Measurements from ENCODE around the gene NDUFB5. TPM values are rescaled to one million over a fixed set of nuclear protein-coding genes. Genes with fewer than 3 reads are reported as not detected.

Gene NDUFB5
- 10 to 100 TPM; 41.9 to 73.7 TPM for total RNA-seq

DNA sequence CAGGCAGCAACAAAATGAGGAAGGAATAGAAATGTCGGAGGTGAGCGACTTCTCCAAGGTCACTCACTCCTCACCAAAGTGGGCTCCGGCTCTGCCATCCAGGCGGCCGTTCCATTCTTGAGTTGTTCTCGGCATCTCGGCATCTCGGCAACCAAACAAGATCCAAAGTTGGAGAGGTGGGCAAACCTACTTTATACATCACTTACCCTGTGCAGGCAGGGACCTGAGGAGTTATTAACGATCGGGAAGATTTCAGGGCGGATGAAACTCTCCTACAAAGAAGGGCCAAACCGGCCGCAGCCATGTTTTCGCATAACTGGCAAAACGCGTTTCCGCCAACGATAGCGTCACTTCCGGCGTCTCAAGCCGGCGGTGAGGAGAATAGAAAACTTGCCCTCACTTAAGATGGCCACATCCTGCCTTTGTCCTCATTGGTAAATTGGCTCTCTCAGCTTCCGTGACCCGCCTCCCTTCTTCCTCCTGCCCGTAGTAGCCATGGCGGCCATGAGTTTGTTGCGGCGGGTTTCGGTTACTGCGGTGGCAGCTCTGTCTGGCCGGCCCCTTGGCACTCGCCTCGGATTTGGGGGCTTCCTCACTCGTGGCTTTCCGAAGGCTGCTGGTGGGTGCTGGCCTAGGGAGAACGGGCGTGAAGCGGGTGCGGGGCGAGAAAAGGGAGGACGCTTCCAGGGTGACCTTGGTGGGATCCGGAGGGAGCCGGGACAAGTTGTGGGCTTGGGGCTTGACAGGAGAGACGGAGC lies at the start of gene NDUFB5, which contains the start of gene MRPL47:
Gene NDUFB5 (plus strand): TSS at position 474 of the 758 bp plus-strand sequence. CDS start 22 bp downstream, at position 496.
Gene MRPL47 (minus strand): TSS at position 318 of the 758 bp plus-strand sequence. CDS start 14 bp downstream, at position 304.
- peaks cover 20% of the 10 kb centered on the region for H3K4me1 ChIP-seq
- H3K4me3 ChIP-seq: peak within 1 kb of the TSS; percentile 55 to 67
- TF ChIP-seq POLR2A (IDR thresholded peaks at IDR 0.05) (peak; percentile 33 to 85 (median 83)), CTCF (IDR thresholded peaks at IDR 0.05) (peak in 1 of 7 experiments; percentile 17)
- ATAC-seq: peak; percentile 100
- no peaks in the 10 kb centered on the region for H3K27me3 ChIP-seq
- H3K36me3 ChIP-seq (replicated peaks in 1 of 2; ENCODE audit: insufficient read depth in 1 of 2, low read depth in 2 of 2): peaks cover 0 to 12% of the 10 kb centered on the region in 2 donors
- WGBS, 2 donors: 0% methylated on average over 41 to 45 of the region's 45 CpGs
- intact Hi-C loops (cut with DNase I): no loop called here
- no peaks in the 10 kb centered on the region for H3K9me3 ChIP-seq
- DNase-seq: peak; percentile 93 to 96 (median 94)
- peak within 1 kb of the TSS; percentile 74 to 92 (median 86) for H3K27ac ChIP-seq

DNA sequence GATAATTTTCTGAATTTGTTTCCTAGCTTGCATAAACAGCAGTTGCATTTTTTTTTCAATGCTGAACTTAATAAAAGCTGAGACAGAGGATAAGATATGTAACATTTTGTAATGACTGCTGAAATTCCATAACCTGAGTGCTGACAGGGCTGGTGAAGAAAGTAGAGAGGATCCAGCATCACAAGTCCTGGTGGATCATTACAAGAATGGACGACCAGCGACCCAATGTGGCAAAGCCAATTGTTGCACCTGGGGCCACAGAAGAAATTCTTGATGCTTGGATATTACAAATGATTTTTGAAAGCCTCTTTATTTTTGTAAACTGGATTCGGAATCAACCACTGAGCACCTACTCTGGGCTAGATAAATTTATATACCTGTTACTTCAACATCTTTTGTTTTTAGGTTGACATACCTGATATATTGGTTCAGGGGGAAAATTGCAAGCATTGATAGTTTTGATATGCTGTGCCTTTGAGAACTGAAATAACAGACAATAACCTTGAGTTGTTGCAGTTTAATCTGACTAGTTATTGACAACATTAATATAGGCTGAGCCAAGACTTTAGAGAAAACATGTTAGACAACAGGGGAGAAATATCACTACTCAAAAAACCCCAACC lies 45.7 kb upstream of the NDUFB5 start:
- WGBS, 2 donors: 0 to 1% methylated on average over 3 of the region's 3 CpGs
- TF ChIP-seq POLR2A (IDR thresholded peaks at IDR 0.05) (no peak), CTCF (IDR thresholded peaks at IDR 0.05) (peak; percentile 11 to 72 (median 65))
- H3K9me3 ChIP-seq: no peaks in the 10 kb centered on the region
- intact Hi-C loops (cut with DNase I): no loop called here
- H3K4me3 ChIP-seq: no peak overlapping the region
- no peaks in the 10 kb centered on the region for H3K36me3 ChIP-seq (replicated peaks in 1 of 2; ENCODE audit: insufficient read depth in 1 of 2, low read depth in 2 of 2)
- no peak overlapping the region for H3K27ac ChIP-seq
- ATAC-seq (no peak), DNase-seq (peak; percentile 48 to 65 (median 56))
- H3K27me3 ChIP-seq: no peaks in the 10 kb centered on the region
- peaks cover 4% of the 10 kb centered on the region for H3K4me1 ChIP-seq

- Histone ChIP-seq H3K4me3 (no peak overlapping the region), H3K27me3 (no peaks in the 10 kb centered on the region), H3K36me3 (replicated peaks in 1 of 2; ENCODE audit: insufficient read depth in 1 of 2, low read depth in 2 of 2) (no peaks in the 10 kb centered on the region), H3K27ac (no peak overlapping the region), H3K9me3 (no peaks in the 10 kb centered on the region), H3K4me1 (peaks cover 9% of the 10 kb centered on the region)
- intact Hi-C loops (cut with DNase I): no loop called here
- ATAC-seq: no peak
- DNase-seq: no peak
- 83 to 86% methylated on average over 1 of the region's 1 CpG for WGBS, 2 donors
- TF ChIP-seq POLR2A (IDR thresholded peaks at IDR 0.05): no peak
- no peak for TF ChIP-seq CTCF (IDR thresholded peaks at IDR 0.05)
Observed at GRCh38 chr3:179560791-179561190, 43.8 kb upstream of the NDUFB5 start.

- TF ChIP-seq POLR2A (IDR thresholded peaks at IDR 0.05) (peak in 2 of 3 donors; percentile 74 to 77), CTCF (IDR thresholded peaks at IDR 0.05) (peak in 1 of 7 experiments; percentile 18)
- intact Hi-C loops (cut with DNase I): no loop called here
Observed at GRCh38 chr3:179562591-179563270, 41.9 kb upstream of the NDUFB5 start, which contains the start of gene ACTL6A. Gene ACTL6A (plus strand): TSS chr3:179562926. CDS start chr3:179563093, 167 bp downstream.

More at GRCh38 chr3:179562591-179563270, 41.9 kb upstream of the NDUFB5 start, which contains the start of gene ACTL6A:
- H3K9me3 ChIP-seq: no peaks in the 10 kb centered on the region
- H3K27me3 ChIP-seq: no peaks in the 10 kb centered on the region
- 1% methylated on average over 19 to 51 of the region's 55 CpGs for WGBS, 2 donors
- peaks cover 9% of the 10 kb centered on the region for H3K4me1 ChIP-seq
- DNase-seq (peak; percentile 100), ATAC-seq (peak; percentile 98)
- H3K27ac ChIP-seq: peak within 1 kb of the TSS; percentile 60 to 84 (median 80)
- H3K36me3 ChIP-seq (replicated peaks in 1 of 2; ENCODE audit: insufficient read depth in 1 of 2, low read depth in 2 of 2): no peaks in the 10 kb centered on the region
- peak within 1 kb of the TSS; percentile 66 to 72 for H3K4me3 ChIP-seq
